Left lung (tissue), 10 donors: ENCODE results near the gene RERE. TPM values are rescaled to one million over a fixed set of nuclear protein-coding genes. Genes with fewer than 3 reads are reported as not detected.

Experiments
- ATAC-seq: fragments of 200-7000 bp; cut with Tn5 transposase; one replicate; pipeline ENCODE4 v1.9.1; 2020; ENCODE audit warnings: moderate library complexity
- DNase-seq, 4 donors: peaks; one replicate each; pipeline ENCODE4 v3.0.0-alpha.2; 2013 to 2020
- H3K27ac ChIP-seq, 2 donors: fragments of 200-600 bp; sonication (generic) in 1 of 2; one replicate each; pipeline versions ENCODE4 v1.5.0 to v1.8.0; 2020 to 2021
- H3K27me3 ChIP-seq, 2 donors: fragments of 200-600 bp; sonication (generic) in 1 of 2; one replicate each; pipeline versions ENCODE4 v1.5.0 to v1.8.0; 2020 to 2021
- H3K36me3 ChIP-seq, 2 donors: fragments of 200-600 bp; sonication (generic) in 1 of 2; one replicate each; pipeline versions ENCODE4 v1.5.0 to v1.8.0; 2020 to 2021
- H3K4me1 ChIP-seq, 2 donors: fragments of 200-600 bp; one replicate each; pipeline ENCODE4 v1.8.0; 2021
- H3K4me3 ChIP-seq, 2 donors: fragments of 200-600 bp; sonication (generic) in 1 of 2; one replicate each; pipeline versions ENCODE4 v1.5.0 to v1.8.0; 2020 to 2021; ENCODE audit warnings: mild to moderate bottlenecking in 1 of 2
- H3K9me3 ChIP-seq, 2 donors: fragments of 200-600 bp; sonication (generic) in 1 of 2; one replicate each; pipeline versions ENCODE4 v1.5.0 to v1.8.0; 2020 to 2021
- CTCF ChIP-seq, 2 donors: fragments of 200-600 bp; sonication (generic) in 1 of 2; IDR thresholded peaks; one replicate each; pipeline versions ENCODE4 v1.5.0 to v1.8.0; 2021; ENCODE audit warnings: antibody characterized with exemption in 2 of 2
- intact Hi-C, 2 donors: fragments of 100-400 bp; cut with DNase I; formaldehyde crosslinking; loops; one replicate each; pipeline versions ENCODE4 v1.11.2 to v1.14.2; 2022
- polyA plus RNA-seq, 6 donors: library from polyadenylated mRNA; unstranded; fragments of 120-200 nt; gene quantifications; one replicate each; pipeline ENCODE4 v1.2.1, GENCODE V29; 2013; ENCODE audit not compliant: insufficient read length in 6 of 6
- total RNA-seq, 2 donors: library from RNA; stranded (reverse); fragmentation: NEBNext Ultra II Directional; extraction: Animal tissue kit (Norgen Biotek cat#: 25700); gene quantifications; one replicate each; pipeline ENCODE4 v1.2.1, GENCODE V29; 2021
- donor health status: DM: no; HTN: yes; CAD: no.
- donor health status: DM: no; HTN: no; CAD: no.

Gene RERE
- total and polyA plus RNA-seq, 8 donors, result 73.3 to 135 (median 130) TPM

- DNase-seq (no peak), ATAC-seq (no peak)
- H3K4me1 ChIP-seq, result peaks cover 4 to 39% of the 10 kb centered on the region in 2 donors
- no peak overlapping the region for H3K4me3 ChIP-seq
- H3K36me3 ChIP-seq, result no peaks in the 10 kb centered on the region
- no peaks in the 10 kb centered on the region for H3K27me3 ChIP-seq
- intact Hi-C loops, result no loop called here
- TF ChIP-seq CTCF (IDR thresholded peaks at IDR 0.05), result no peak
- H3K9me3 ChIP-seq, result no peaks in the 10 kb centered on the region
- peak overlapping the region; percentile 28 to 55 for H3K27ac ChIP-seq
Observed at GRCh38 chr1:8477983-8478362, 339.5 kb downstream of the RERE start.

GRCh38 chr1:8477166-8477982 is 340.1 kb downstream of the RERE start:
- ATAC-seq (no peak), DNase-seq (no peak)
- H3K36me3 ChIP-seq, result no peaks in the 10 kb centered on the region
- H3K27me3 ChIP-seq, result no peaks in the 10 kb centered on the region
- TF ChIP-seq CTCF (IDR thresholded peaks at IDR 0.05), result no peak
- intact Hi-C loops, result no loop called here
- no peak overlapping the region for H3K4me3 ChIP-seq
- peak overlapping the region; percentile 28 to 55 for H3K27ac ChIP-seq
- H3K4me1 ChIP-seq, result peaks cover 0 to 34% of the 10 kb centered on the region in 2 donors
- H3K9me3 ChIP-seq, result no peaks in the 10 kb centered on the region

- peak; percentile 56 for ATAC-seq
- Histone ChIP-seq H3K4me1 (peaks cover 0 to 34% of the 10 kb centered on the region in 2 donors), H3K27me3 (no peaks in the 10 kb centered on the region), H3K9me3 (no peaks in the 10 kb centered on the region), H3K27ac (no peak overlapping the region), H3K36me3 (no peaks in the 10 kb centered on the region), H3K4me3 (no peak overlapping the region)
- no peak for TF ChIP-seq CTCF (IDR thresholded peaks at IDR 0.05)
- DNase-seq, result no peak
- intact Hi-C loops, result no loop called here
Observed at GRCh38 chr1:8476006-8476405, 341.4 kb downstream of the RERE start.

GRCh38 chr1:8474369-8474768 is 343.1 kb downstream of the RERE start:
- H3K9me3 ChIP-seq, result no peaks in the 10 kb centered on the region
- no peaks in the 10 kb centered on the region for H3K27me3 ChIP-seq
- no peak for TF ChIP-seq CTCF (IDR thresholded peaks at IDR 0.05)
- H3K4me1 ChIP-seq, result peaks cover 0 to 34% of the 10 kb centered on the region in 2 donors
- H3K27ac ChIP-seq, result no peak overlapping the region
- ATAC-seq, result no peak
- no peaks in the 10 kb centered on the region for H3K36me3 ChIP-seq
- intact Hi-C loops, result no loop called here
- no peak for DNase-seq
- H3K4me3 ChIP-seq, result no peak overlapping the region

- intact Hi-C loops, result no loop called here
- Histone ChIP-seq H3K27me3 (no peaks in the 10 kb centered on the region), H3K9me3 (no peaks in the 10 kb centered on the region), H3K4me1 (peaks cover 0 to 34% of the 10 kb centered on the region in 2 donors), H3K36me3 (no peaks in the 10 kb centered on the region), H3K4me3 (no peak overlapping the region), H3K27ac (no peak overlapping the region)
- DNase-seq (no peak), ATAC-seq (no peak)
- no peak for TF ChIP-seq CTCF (IDR thresholded peaks at IDR 0.05)
Observed at GRCh38 chr1:8473891-8474300, 343.5 kb downstream of the RERE start.
